ENCODE measurements around the gene RUFY1. TPM values are rescaled to one million over a fixed set of nuclear protein-coding genes. Genes with fewer than 3 reads are reported as not detected.
"Not testable (repeated sequence)": the region's sequence is repeated elsewhere in the genome, so short reads cannot be mapped to it uniquely, and the experiment has no call there.

RUFY1 gene, protein sequence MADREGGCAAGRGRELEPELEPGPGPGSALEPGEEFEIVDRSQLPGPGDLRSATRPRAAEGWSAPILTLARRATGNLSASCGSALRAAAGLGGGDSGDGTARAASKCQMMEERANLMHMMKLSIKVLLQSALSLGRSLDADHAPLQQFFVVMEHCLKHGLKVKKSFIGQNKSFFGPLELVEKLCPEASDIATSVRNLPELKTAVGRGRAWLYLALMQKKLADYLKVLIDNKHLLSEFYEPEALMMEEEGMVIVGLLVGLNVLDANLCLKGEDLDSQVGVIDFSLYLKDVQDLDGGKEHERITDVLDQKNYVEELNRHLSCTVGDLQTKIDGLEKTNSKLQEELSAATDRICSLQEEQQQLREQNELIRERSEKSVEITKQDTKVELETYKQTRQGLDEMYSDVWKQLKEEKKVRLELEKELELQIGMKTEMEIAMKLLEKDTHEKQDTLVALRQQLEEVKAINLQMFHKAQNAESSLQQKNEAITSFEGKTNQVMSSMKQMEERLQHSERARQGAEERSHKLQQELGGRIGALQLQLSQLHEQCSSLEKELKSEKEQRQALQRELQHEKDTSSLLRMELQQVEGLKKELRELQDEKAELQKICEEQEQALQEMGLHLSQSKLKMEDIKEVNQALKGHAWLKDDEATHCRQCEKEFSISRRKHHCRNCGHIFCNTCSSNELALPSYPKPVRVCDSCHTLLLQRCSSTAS
- 13.7 TPM for polyA plus RNA-seq (2013, experiment 1 of 2)
- 13.9 TPM for polyA plus RNA-seq (2013, experiment 2 of 2)

DNA sequence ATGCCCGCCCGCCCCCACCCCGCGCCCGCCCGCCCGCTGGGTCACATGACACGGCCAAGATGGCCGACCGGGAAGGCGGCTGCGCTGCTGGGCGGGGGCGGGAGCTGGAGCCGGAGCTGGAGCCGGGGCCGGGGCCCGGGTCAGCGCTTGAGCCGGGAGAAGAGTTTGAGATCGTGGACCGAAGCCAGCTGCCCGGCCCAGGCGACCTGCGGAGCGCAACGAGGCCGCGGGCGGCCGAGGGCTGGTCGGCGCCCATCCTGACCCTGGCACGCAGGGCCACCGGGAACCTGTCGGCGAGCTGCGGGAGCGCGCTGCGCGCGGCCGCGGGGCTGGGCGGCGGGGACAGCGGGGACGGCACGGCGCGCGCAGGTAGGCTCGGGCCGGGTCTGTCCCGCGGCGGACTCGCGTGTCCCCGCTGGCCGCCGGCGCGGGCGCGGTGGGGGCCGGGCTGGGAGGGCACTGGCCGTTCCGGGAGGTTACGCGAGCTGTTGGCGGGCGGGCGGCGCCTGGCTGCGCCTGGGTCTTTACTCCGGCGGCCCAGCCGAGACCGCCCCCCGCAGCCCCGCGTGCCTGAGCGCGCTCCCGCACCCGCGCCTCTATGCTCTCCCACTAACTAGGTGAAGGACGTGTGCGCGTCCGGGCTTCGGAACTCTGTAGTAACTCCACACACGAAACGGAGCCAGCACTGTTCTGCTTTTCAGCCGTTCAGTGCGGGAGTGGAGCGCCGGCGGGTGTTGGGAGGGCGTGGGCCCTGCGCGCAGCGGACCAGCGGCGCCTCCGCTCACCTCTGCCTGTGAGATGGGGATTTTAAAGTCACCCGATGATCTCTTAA lies at the start of gene RUFY1:
RUFY1 (plus strand) TSS at position 44 of the 832 bp plus-strand sequence; CDS start at position 60, 16 bp downstream.
- H3K4me1 ChIP-seq (ENCODE audit: control insufficient read depth, low read depth, low read length), result no peaks in the 10 kb centered on the region
- H3K79me1 ChIP-seq (ENCODE audit: low read length), result peaks cover 8% of the 10 kb centered on the region
- no peaks in the 10 kb centered on the region for H3K36me3 ChIP-seq (ENCODE audit: control insufficient read depth, insufficient read depth, low read length)
- no peak within 1 kb of the TSS for H2AK5ac ChIP-seq (ENCODE audit: low read length)
- H3K4ac ChIP-seq (ENCODE audit: low read depth, low read length), result peak within 1 kb of the TSS; percentile 89
- no peak within 1 kb of the TSS for H2BK15ac ChIP-seq (replicated peaks; ENCODE audit: low read depth)
- peak within 1 kb of the TSS; percentile 99 for H3K9ac ChIP-seq (ENCODE audit: low read length)
- peak; percentile 81 for DNase-seq
- peak within 1 kb of the TSS; percentile 99 for H3K56ac ChIP-seq (ENCODE audit: low read length)
- peaks cover 30% of the 10 kb centered on the region for H3K79me2 ChIP-seq (ENCODE audit: control insufficient read depth, insufficient read depth, low read length)
- peak within 1 kb of the TSS; percentile 92 for H2BK5ac ChIP-seq (ENCODE audit: low read length)
- peak within 1 kb of the TSS; percentile 96 for H3K4me3 ChIP-seq (ENCODE audit: low read length)
- H3K27me3 ChIP-seq (ENCODE audit: insufficient read depth, low read length, poor library complexity), result no peaks in the 10 kb centered on the region
- peak within 1 kb of the TSS; percentile 68 for H4K8ac ChIP-seq (ENCODE audit: low read depth, low read length)
- peak within 1 kb of the TSS; percentile 80 for H3K23ac ChIP-seq (ENCODE audit: low read length)
- peak within 1 kb of the TSS; percentile 100 for H3K18ac ChIP-seq (ENCODE audit: low read length)
- no CpG with 5 or more reads among the region's 109 CpGs for WGBS (ENCODE audit: extremely low coverage, insufficient coverage, low lambda C conversion rate)
- peak within 1 kb of the TSS; percentile 84 for H3K4me2 ChIP-seq (ENCODE audit: low read length)
- H4K5ac ChIP-seq (ENCODE audit: low read length), result no peak within 1 kb of the TSS
- H2BK120ac ChIP-seq (ENCODE audit: low read depth, low read length), result peak within 1 kb of the TSS; percentile 36
- H3K27ac ChIP-seq (ENCODE audit: low read depth, low read length), result peak within 1 kb of the TSS; percentile 100

DNA sequence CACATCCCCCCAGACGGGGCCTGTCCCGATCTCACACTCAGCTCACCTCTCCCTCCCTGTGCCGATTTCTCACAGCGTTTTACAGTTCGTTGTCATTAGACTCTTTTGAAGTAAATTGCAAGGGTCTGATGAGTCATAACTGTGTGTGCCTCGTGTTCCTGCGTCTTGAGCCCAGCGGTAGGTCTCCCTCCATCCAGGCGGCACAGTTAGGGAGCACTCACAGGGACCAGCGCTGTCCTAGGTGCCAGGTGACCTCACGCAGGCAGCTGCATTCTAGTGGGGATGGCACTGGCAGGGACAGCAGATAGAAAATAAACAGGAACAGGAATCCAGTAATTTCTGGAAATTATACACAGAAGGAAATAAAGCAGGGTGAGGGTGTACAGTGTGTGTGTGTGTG lies 48.4 kb upstream of the RUFY1 start:
- not testable (repeated sequence) for H3K79me2 ChIP-seq (ENCODE audit: control insufficient read depth, insufficient read depth, low read length); H3K4me3 ChIP-seq (ENCODE audit: low read length); H3K4ac ChIP-seq (ENCODE audit: low read depth, low read length); H2BK5ac ChIP-seq (ENCODE audit: low read length); H3K36me3 ChIP-seq (ENCODE audit: control insufficient read depth, insufficient read depth, low read length); H3K4me2 ChIP-seq (ENCODE audit: low read length); H3K9ac ChIP-seq (ENCODE audit: low read length); H2BK15ac ChIP-seq (replicated peaks; ENCODE audit: low read depth); H3K18ac ChIP-seq (ENCODE audit: low read length); H3K79me1 ChIP-seq (ENCODE audit: low read length); H3K56ac ChIP-seq (ENCODE audit: low read length); H3K27me3 ChIP-seq (ENCODE audit: insufficient read depth, low read length, poor library complexity); DNase-seq; H4K8ac ChIP-seq (ENCODE audit: low read depth, low read length); H4K5ac ChIP-seq (ENCODE audit: low read length); H2AK5ac ChIP-seq (ENCODE audit: low read length); H3K27ac ChIP-seq (ENCODE audit: low read depth, low read length); H3K4me1 ChIP-seq (ENCODE audit: control insufficient read depth, low read depth, low read length); H3K23ac ChIP-seq (ENCODE audit: low read length); H2BK120ac ChIP-seq (ENCODE audit: low read depth, low read length)
- no CpG with 5 or more reads among the region's 11 CpGs for WGBS (ENCODE audit: extremely low coverage, insufficient coverage, low lambda C conversion rate)

DNA sequence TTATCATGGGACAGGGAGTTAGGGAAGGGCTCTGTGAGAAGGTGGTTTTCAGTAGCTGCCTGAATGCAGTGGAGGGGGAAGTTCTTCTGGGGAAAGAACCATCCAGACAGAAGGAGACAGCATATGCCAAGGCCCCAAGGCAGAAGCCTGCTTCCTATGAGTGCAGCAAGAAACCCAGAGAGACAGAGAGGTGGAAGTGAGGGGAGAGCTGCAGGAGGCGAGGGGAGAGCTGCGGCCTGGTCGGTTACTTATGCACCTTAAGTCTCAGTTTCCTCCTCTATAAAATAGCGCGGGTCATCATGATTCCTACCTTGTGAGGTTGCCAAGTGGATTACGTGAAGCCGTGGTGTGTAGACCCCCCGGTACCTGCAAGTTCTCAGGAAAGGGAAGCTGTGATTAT lies 47.9 kb upstream of the RUFY1 start:
- H3K18ac ChIP-seq (ENCODE audit: low read length); H3K27ac ChIP-seq (ENCODE audit: low read depth, low read length); H3K79me2 ChIP-seq (ENCODE audit: control insufficient read depth, insufficient read depth, low read length); H3K56ac ChIP-seq (ENCODE audit: low read length); H4K5ac ChIP-seq (ENCODE audit: low read length); H2AK5ac ChIP-seq (ENCODE audit: low read length); H3K23ac ChIP-seq (ENCODE audit: low read length); H3K27me3 ChIP-seq (ENCODE audit: insufficient read depth, low read length, poor library complexity); H2BK5ac ChIP-seq (ENCODE audit: low read length); H3K4me1 ChIP-seq (ENCODE audit: control insufficient read depth, low read depth, low read length); H3K4me2 ChIP-seq (ENCODE audit: low read length); DNase-seq; H3K9ac ChIP-seq (ENCODE audit: low read length); H2BK120ac ChIP-seq (ENCODE audit: low read depth, low read length); H4K8ac ChIP-seq (ENCODE audit: low read depth, low read length); H2BK15ac ChIP-seq (replicated peaks; ENCODE audit: low read depth); H3K79me1 ChIP-seq (ENCODE audit: low read length); H3K4ac ChIP-seq (ENCODE audit: low read depth, low read length); H3K36me3 ChIP-seq (ENCODE audit: control insufficient read depth, insufficient read depth, low read length); H3K4me3 ChIP-seq (ENCODE audit: low read length): not testable (repeated sequence)
- WGBS (ENCODE audit: extremely low coverage, insufficient coverage, low lambda C conversion rate), result no CpG with 5 or more reads among the region's 8 CpGs

DNA sequence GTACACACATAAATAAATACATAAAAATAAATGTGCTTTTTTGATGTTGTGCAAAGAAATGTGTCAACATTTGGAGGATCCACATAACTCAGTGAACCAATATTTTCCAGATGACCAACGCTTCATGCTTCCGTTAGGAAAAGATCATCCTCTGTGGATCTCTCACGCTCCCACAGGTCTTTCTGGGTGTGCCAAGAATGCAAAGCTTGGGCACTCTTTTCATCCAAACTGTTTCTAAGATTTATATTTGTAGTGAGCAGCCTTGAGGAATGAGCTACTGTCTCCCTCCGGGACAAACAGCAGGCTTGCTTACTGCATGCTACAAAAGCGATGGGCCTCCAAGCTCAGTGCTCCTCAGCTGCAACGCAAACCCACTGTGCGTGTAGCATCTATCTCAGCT lies 46.2 kb upstream of the RUFY1 start:
- H3K18ac ChIP-seq (ENCODE audit: low read length), result no peak overlapping the region
- no peak overlapping the region for H4K8ac ChIP-seq (ENCODE audit: low read depth, low read length)
- H4K5ac ChIP-seq (ENCODE audit: low read length), result no peak overlapping the region
- H3K27ac ChIP-seq (ENCODE audit: low read depth, low read length), result no peak overlapping the region
- H3K79me2 ChIP-seq (ENCODE audit: control insufficient read depth, insufficient read depth, low read length), result no peaks in the 10 kb centered on the region
- H3K36me3 ChIP-seq (ENCODE audit: control insufficient read depth, insufficient read depth, low read length), result no peaks in the 10 kb centered on the region
- no peak overlapping the region for H2BK15ac ChIP-seq (replicated peaks; ENCODE audit: low read depth)
- no peak overlapping the region for H3K4ac ChIP-seq (ENCODE audit: low read depth, low read length)
- H3K4me2 ChIP-seq (ENCODE audit: low read length), result no peak overlapping the region
- no peak overlapping the region for H3K23ac ChIP-seq (ENCODE audit: low read length)
- H2BK120ac ChIP-seq (ENCODE audit: low read depth, low read length), result no peak overlapping the region
- H3K4me3 ChIP-seq (ENCODE audit: low read length), result no peak overlapping the region
- no CpG with 5 or more reads among the region's 7 CpGs for WGBS (ENCODE audit: extremely low coverage, insufficient coverage, low lambda C conversion rate)
- no peak for DNase-seq
- H3K9ac ChIP-seq (ENCODE audit: low read length), result no peak overlapping the region
- H3K79me1 ChIP-seq (ENCODE audit: low read length), result no peaks in the 10 kb centered on the region
- no peak overlapping the region for H3K56ac ChIP-seq (ENCODE audit: low read length)
- H2BK5ac ChIP-seq (ENCODE audit: low read length), result no peak overlapping the region
- no peaks in the 10 kb centered on the region for H3K27me3 ChIP-seq (ENCODE audit: insufficient read depth, low read length, poor library complexity)
- H2AK5ac ChIP-seq (ENCODE audit: low read length), result no peak overlapping the region
- H3K4me1 ChIP-seq (ENCODE audit: control insufficient read depth, low read depth, low read length), result no peaks in the 10 kb centered on the region

DNA sequence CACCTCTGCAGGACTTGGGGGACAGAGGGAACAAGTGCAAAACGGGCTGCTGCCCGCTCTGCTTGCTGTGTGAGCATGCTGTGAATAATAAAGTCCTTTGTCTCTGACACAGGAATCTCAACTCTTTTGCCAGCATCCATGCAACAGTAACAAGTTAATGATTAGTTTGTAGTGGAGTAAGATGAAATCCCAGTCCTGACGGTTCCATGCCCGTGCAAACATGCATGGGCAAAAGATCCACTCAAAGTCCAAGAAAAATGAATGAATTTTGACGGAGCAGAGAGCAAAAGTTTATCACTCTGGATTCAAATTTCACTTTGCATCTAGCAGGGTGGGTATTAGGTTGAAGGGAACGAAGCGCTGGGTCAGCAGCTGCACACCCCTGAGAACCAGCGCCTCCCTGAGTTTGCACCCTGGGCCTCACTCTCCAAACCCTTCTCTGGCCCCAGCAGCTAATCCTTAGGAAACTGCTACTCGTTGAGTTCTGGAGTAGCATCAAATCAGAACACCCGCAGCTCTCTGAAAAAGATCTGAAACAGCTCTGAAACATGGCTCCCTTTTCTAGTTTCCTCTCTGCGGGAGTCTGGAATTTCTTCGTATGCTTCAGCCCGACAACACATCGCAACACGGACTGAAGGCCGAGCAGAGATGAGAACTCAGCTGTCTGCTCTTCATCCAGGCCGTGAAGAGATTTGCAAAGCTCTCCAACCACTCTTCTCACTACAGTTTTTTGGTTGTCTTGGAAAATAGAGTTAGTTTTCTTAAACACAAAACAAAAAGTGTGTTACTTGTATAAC lies 45.6 kb upstream of the RUFY1 start:
- H3K4me3 ChIP-seq (ENCODE audit: low read length), result no peak overlapping the region
- no peak overlapping the region for H3K23ac ChIP-seq (ENCODE audit: low read length)
- no peak overlapping the region for H3K4ac ChIP-seq (ENCODE audit: low read depth, low read length)
- WGBS (ENCODE audit: extremely low coverage, insufficient coverage, low lambda C conversion rate), result no CpG with 5 or more reads among the region's 17 CpGs
- no peaks in the 10 kb centered on the region for H3K4me1 ChIP-seq (ENCODE audit: control insufficient read depth, low read depth, low read length)
- no peak overlapping the region for H3K27ac ChIP-seq (ENCODE audit: low read depth, low read length)
- H3K18ac ChIP-seq (ENCODE audit: low read length), result no peak overlapping the region
- H2AK5ac ChIP-seq (ENCODE audit: low read length), result no peak overlapping the region
- DNase-seq, result no peak
- H3K79me2 ChIP-seq (ENCODE audit: control insufficient read depth, insufficient read depth, low read length), result no peaks in the 10 kb centered on the region
- no peaks in the 10 kb centered on the region for H3K27me3 ChIP-seq (ENCODE audit: insufficient read depth, low read length, poor library complexity)
- H4K5ac ChIP-seq (ENCODE audit: low read length), result no peak overlapping the region
- no peak overlapping the region for H4K8ac ChIP-seq (ENCODE audit: low read depth, low read length)
- H2BK120ac ChIP-seq (ENCODE audit: low read depth, low read length), result no peak overlapping the region
- H3K56ac ChIP-seq (ENCODE audit: low read length), result no peak overlapping the region
- H2BK5ac ChIP-seq (ENCODE audit: low read length), result no peak overlapping the region
- no peak overlapping the region for H2BK15ac ChIP-seq (replicated peaks; ENCODE audit: low read depth)
- no peak overlapping the region for H3K4me2 ChIP-seq (ENCODE audit: low read length)
- no peak overlapping the region for H3K9ac ChIP-seq (ENCODE audit: low read length)
- H3K79me1 ChIP-seq (ENCODE audit: low read length), result no peaks in the 10 kb centered on the region
- no peaks in the 10 kb centered on the region for H3K36me3 ChIP-seq (ENCODE audit: control insufficient read depth, insufficient read depth, low read length)

Data from mesendoderm (in vitro differentiated cells).